Measurements from ENCODE around the gene CYP27A1.

- no peak for TF ChIP-seq POLR2A (IDR thresholded peaks at IDR 0.05; ENCODE audit: low read length)
- TF ChIP-seq GATA1 (IDR thresholded peaks at IDR 0.05; ENCODE audit: low read depth, low read length): no peak
These were observed 33.1 kb upstream of the CYP27A1 start for GRCh38 chr2:218748741-218749441.

Data from erythroblast (primary cell).